Measurements from ENCODE around the gene IL16.

IL16 gene

DNA sequence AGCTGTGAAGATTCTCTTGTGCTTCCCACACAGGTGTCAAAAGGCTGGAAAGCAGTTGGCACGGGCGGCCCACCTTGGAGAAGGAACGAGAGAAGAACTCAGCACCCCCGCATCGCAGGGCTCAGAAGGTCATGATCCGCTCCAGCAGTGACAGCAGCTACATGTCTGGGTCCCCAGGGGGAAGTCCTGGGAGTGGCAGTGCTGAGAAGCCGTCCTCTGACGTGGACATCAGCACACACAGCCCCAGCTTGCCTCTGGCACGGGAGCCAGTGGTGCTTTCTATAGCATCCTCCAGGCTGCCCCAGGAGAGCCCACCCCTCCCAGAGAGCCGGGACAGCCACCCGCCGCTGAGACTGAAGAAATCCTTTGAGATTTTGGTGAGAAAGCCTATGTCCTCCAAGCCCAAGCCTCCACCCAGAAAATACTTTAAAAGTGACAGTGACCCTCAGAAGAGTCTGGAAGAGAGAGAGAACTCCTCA, 95.9 kb downstream of the IL16 start:
- DNase-seq (ENCODE audit: low read depth in 1 of 2, low spot score in 1 of 2), result peak in 1 of 2 donors; percentile 32

- peak; percentile 54 to 82 for DNase-seq (ENCODE audit: low read depth in 1 of 2, low spot score in 1 of 2)
Measured at GRCh38 chr15:81293728-81294515, 97.2 kb downstream of the IL16 start.

DNA sequence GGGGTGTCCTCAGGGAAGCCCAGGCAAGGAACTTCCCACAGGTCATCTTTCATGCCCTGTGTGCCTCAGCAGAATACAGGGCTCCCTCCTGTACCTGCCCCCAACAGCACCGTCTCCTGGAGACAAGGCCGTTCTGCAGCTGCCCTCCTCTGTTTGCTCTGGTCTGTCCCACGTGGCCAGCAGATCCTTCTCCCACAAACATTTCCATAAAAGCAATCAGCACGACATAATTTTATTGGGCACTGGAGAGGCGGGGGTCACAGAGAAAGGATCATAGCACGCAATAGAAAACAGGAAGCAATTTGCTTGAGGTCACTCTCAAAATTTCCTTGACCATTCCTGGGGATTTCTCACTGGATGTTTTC, 97.8 kb downstream of the IL16 start:
- no peak for DNase-seq (ENCODE audit: low read depth in 1 of 2, low spot score in 1 of 2)

DNA sequence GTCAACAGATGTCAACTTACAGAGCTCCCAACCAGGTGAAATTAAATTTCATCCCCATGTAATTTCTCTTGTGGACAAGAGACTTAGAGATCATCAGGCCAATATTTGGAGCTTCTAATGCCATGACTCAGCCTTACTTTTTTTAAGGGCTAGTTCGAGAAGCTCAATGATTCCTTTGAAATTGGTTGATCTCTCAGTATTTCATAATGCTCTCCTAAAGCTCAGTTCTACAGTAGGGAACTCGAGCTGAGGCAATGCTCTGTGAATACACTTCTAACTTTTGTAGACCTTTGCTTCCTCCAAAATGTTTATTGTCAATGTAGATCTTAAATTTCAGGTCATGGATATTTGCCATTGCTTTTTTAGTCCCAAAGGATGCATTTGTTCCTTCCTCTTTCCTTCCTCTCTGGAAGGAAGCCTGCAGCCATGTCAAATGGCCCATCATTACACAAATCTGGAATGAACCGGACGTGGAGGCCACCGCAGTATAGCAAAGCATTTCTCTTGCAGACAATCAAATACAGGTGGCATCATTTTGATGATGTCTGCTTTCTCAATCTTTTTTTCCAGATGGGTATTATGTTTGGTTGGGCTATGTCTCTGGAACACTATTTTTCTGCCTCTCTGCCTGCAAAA, 98.9 kb downstream of the IL16 start:
- DNase-seq (ENCODE audit: low read depth in 1 of 2, low spot score in 1 of 2), result no peak

- no peak for DNase-seq (ENCODE audit: low read depth in 1 of 2, low spot score in 1 of 2)
Measured at GRCh38 chr15:81296186-81296585, 99.5 kb downstream of the IL16 start.

GRCh38 chr15:81296673-81297072, 100.0 kb downstream of the IL16 start:
- peak; percentile 35 to 75 for DNase-seq (ENCODE audit: low read depth in 1 of 2, low spot score in 1 of 2)

- DNase-seq (ENCODE audit: low read depth in 1 of 2, low spot score in 1 of 2), result no peak
Measured at GRCh38 chr15:81297147-81297572, 100.5 kb downstream of the IL16 start.

DNA sequence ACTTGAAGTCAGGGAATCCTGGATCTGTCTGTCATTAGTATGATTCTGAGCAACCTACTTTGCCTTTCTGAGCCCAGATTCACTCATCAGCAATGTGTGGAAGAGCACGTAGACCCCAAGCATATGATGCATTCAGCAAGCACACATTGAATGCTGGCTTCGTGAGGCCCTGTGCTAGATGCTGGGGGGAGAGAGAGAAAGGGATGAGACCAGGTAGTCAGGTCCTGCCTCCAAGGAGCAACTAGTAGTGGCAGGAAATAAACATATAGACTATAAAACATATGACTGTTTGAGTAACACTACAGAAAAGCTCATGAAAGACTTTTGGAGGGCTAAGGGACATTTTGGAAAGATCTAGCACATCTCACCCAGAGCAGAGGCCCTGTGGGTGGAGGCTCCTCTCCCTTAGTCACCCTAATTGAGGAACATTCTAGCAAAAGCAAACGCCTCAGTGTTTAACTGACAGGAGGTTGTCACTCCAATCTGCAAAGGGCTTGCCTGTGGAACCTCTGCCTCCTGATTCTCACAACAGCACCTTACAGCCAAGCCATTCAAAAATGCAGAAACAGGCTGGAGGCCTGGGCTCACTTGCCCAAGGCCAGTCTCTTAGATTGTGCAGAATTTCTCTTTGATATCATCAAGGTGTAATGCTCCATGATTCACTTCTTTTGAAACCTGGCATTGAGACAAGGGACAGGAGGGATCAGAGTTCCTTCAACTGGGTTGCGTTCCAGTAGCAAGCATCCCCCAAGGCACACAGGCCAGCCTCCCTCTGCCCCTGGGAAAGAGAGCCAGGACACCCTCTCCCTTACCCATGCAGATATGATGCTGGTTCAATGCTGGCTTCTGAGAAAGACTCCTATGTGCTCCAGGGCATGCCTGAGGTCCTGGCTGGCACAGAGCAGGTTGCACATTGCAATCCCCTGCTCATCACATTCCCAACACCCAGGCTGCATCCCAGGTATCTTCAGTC, 101.2 kb downstream of the IL16 start:
- no peak for DNase-seq (ENCODE audit: low read depth in 1 of 2, low spot score in 1 of 2)

DNA sequence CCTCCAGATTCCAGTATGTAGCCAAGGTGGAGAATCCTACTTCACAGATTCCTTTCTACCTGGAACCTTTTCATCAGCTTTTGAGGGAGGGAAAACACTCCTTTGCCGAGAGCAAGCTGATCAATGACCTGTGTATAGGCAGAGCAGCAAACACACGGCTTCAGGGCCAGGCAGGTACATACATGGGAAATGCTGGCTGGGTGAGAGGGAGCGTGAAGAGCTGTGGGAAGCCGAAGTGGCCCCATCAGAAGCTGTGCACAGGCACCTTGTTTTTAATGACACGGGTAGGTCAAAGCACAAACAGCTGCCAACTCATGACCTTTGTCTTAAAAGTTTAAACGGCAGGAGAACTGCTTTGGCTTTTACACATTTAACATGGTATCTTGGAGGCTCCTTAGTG, 101.9 kb downstream of the IL16 start:
- no peak for DNase-seq (ENCODE audit: low read depth in 1 of 2, low spot score in 1 of 2)

- no peak for DNase-seq (ENCODE audit: low read depth in 1 of 2, low spot score in 1 of 2)
Measured at GRCh38 chr15:81299156-81299555, 102.5 kb downstream of the IL16 start.

GRCh38 chr15:81299630-81300273, 103.1 kb downstream of the IL16 start:
- no peak for DNase-seq (ENCODE audit: low read depth in 1 of 2, low spot score in 1 of 2)

- DNase-seq (ENCODE audit: low read depth in 1 of 2, low spot score in 1 of 2), result no peak
Measured at GRCh38 chr15:81301385-81301784, 104.7 kb downstream of the IL16 start.

- DNase-seq (ENCODE audit: low read depth in 1 of 2, low spot score in 1 of 2), result no peak
Measured at GRCh38 chr15:81301815-81302399, 105.2 kb downstream of the IL16 start.

- DNase-seq (ENCODE audit: low read depth in 1 of 2, low spot score in 1 of 2), result no peak
Measured at GRCh38 chr15:81302701-81303109, 106.0 kb downstream of the IL16 start.

DNA sequence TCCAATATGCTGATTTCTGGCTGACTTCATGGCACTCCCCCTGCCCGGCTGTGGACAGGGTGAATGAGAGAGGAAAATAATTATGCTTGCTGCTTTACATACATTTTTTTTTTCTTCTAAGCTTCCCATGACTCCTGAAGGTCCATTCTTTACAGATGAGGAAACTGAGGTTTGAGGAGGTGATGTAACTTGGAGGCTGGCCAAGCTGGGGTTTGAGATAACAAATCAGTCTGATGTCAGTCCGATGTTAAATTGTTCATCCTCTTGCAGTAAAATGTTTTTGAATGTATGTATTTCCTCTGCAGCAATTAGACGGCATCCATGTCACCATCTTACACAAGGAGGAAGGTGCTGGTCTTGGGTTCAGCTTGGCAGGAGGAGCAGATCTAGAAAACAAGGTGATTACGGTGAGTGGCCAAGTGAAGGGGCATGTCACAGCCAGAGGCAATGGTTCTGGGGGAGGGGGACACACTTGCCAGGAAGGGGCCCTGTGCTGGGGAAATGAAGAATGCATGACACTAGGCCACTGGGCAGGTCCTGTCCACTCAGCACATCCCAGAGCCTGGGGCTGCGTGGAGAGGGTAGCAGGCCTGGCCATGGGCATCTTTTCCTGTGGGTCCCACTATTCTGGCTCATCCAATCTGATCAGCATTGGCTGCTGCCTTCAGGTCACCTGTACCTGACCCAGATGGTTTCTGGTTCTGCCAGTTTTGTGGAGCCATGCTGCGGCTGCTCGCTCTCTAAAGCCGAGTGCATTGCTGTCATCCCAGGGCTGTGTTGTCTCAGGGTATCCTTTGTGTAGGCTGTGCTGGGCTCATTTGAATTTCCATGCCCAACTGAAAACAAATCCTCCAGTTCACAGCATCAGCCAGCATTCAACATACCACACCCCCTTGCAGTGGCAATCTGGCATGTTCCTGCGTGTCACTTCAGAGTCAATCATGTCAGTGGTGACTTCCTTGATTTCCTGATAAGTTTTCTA, 106.9 kb downstream of the IL16 start:
- no peak for DNase-seq (ENCODE audit: low read depth in 1 of 2, low spot score in 1 of 2)

DNA sequence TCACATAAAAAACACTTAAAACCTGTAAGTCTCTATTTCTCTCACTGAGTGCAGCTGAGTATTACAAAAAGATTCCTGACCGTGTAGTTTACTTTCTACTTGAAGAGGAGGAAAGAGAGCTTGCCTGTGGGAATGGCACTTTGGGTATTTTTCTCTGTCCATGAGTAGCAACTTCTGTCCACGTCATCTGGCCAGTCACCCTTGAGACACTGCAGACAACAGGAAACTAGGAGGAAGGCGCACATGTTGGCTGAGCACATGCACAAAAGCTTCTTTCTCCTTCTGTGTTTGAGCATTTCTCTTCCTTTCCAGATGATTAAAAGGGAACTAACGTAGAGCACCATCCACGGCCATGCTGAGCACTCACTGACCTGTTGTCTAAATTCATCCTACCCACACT, 107.5 kb downstream of the IL16 start:
- no peak for DNase-seq (ENCODE audit: low read depth in 1 of 2, low spot score in 1 of 2)

DNA sequence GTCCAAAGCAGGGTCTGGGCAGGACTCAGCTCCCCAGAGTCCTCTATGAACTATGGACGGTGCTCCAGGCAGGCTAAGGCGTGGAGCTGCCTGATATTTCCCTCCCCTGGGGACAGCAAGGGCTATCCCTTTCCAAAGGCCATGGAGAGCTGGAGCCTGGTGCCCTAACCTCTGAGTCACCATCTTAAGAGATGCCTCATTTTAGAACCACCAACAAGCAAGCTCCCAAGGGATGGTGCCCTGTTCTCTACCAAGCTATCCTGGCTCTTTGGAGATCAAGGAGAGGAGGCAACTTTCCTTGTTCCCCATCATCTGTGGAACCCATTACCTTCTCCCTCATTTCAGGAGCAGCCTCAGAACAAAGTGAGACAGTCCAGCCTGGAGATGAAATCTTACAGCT, 111.6 kb downstream of the IL16 start:
- DNase-seq (ENCODE audit: low read depth in 1 of 2, low spot score in 1 of 2), result no peak

- DNase-seq (ENCODE audit: low read depth in 1 of 2, low spot score in 1 of 2), result no peak
Measured at GRCh38 chr15:81309647-81310450, 113.2 kb downstream of the IL16 start.

DNA sequence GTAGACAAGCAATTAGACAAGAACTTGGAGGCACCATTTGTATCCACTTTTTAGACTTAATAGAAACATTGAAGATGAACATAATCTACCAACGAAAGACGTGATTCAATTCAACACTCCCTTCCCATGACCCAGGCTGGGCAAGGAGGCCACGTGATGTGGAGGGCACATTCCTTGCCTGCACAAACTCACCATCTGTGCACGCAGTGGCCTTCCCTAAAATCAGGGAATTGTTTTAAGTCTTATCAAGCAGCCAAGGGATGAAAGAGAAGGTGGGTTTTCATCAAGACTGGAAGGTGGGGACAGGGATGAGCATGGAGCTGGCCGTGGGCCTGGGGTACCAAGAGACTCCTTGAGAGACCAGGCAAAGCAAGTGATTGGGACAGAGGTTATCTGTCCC, 113.8 kb downstream of the IL16 start:
- DNase-seq (ENCODE audit: low read depth in 1 of 2, low spot score in 1 of 2), result no peak

Data from activated CD4-positive, alpha-beta T cell treated with anti-CD3 and anti-CD28 coated beads, Interleukin-2, amount 50 U/mL, for 24 hours (primary cell).